Right lobe of liver (tissue), 6 donors: ENCODE data around the gene ERC2. TPM values are rescaled to one million over a fixed set of nuclear protein-coding genes. Genes with fewer than 3 reads are reported as not detected.
A peak's percentile ranks its signal among the peaks of the same experiment; 100 is the strongest.

Experiments used
- ATAC-seq, 4 donors: fragments of 200-7000 bp; cut with Tn5 transposase; one replicate each; pipeline ENCODE4 v1.9.1; 2020; ENCODE audit warnings: mild to moderate bottlenecking in 4 of 4, moderate library complexity in 4 of 4
- DNase-seq, 3 donors: peaks; one replicate each; pipeline ENCODE4 v3.0.0-alpha.2; 2020
- H3K27ac ChIP-seq, 3 donors: fragments of 200-600 bp; one replicate each; pipeline ENCODE4 v1.8.0; 2022
- H3K27me3 ChIP-seq, 2 donors: fragments of 200-600 bp; one replicate each; pipeline ENCODE4 v1.8.0; 2022
- H3K36me3 ChIP-seq, 4 donors: fragments of 200-600 bp; sonication (generic) in 1 of 4; one replicate each; pipeline versions ENCODE4 v1.5.1 to v1.8.0; 2017 to 2022; ENCODE audit warnings: control low read depth in 1 of 4
- H3K4me1 ChIP-seq, 4 donors: fragments of 200-600 bp; sonication (generic) in 1 of 4; one replicate each; pipeline versions ENCODE4 v1.5.1 to v1.8.0; 2017 to 2022; ENCODE audit warnings: control low read depth in 1 of 4
- H3K4me3 ChIP-seq, 3 donors: fragments of 200-600 bp; one replicate each; pipeline ENCODE4 v1.8.0; 2022
- H3K9me3 ChIP-seq, 4 donors: fragments of 200-600 bp; sonication (generic) in 1 of 4; one replicate each; pipeline versions ENCODE4 v1.5.1 to v1.8.0; 2017 to 2022; ENCODE audit warnings: control low read depth in 1 of 4
- POLR2A ChIP-seq: fragments of 450-650 bp; IDR thresholded peaks from one replicate; pipeline ENCODE4 v1.6.1; 2017; ENCODE audit warnings: antibody characterized with exemption, mild to moderate bottlenecking
- WGBS: methylation state at CpG from one replicate; pipeline ENCODE4 v1.1.6; 2018; ENCODE audit warnings: low coverage, low lambda C conversion rate; ENCODE audit not compliant: insufficient coverage; ENCODE audit errors: missing lambda C conversion rate; 5-methylcytosine and 5-hydroxymethylcytosine counted together
- intact Hi-C, 2 donors: fragments of 100-400 bp; cut with DNase I; formaldehyde crosslinking; loops; one replicate each; pipeline versions ENCODE4 v1.11.2 to v1.14.1; 2022
- total RNA-seq, 6 experiments: library from RNA; depleted of rRNA in 2 of 6; stranded (reverse); fragments of >200 nt in 2 of 6; fragmentation: NEBNext Ultra II Directional in 3 of 6; extraction: Animal tissue kit (Norgen Biotek cat#: 25700) in 3 of 6; gene quantifications; one replicate each; pipeline versions ENCODE4 v1.1.0 to v1.2.4, GENCODE V29; 2016 to 2023
- TF ChIP-seq, protein P1 (sequence below), 4 donors: fragments of 200-600 bp in 3 of 4; fragments of 450-650 bp in 1 of 4; IDR thresholded peaks; one replicate each; pipeline versions ENCODE4 v1.5.1 to v1.8.0; 2016 to 2022; ENCODE audit warnings: antibody characterized with exemption in 4 of 4, mild to moderate bottlenecking in 2 of 4
- donor health status: DM: no; HTN: yes; CAD: no.
- donor health status: DM: no; HTN: no; CAD: no.
- donor health status: DM: no; HTN: no; CAD: no.
- donor health status: DM: no; HTN: yes; CAD: no.
- donor health status: DM: no; HTN: yes; CAD: no.

Gene ERC2
- total RNA-seq, 6 experiments from 2014 or later = not detected

DNA sequence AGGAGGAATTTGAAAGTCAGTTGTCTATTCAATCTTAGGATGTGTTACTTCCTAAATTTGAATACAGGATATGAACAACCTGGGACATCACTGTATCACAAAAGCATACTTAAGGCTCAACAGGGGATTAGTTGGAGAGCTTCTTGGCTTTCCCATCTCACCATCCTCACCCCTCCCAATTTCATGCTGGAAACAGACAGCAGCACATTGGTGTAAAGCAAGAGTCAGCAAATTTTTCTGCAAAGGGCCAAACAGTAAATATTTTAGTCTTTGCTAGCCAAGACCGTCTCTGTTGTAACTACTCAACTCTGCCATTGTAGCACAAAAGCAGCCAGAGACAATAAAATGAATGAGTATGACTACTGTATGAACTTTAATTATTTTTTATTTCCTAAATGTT is 94.9 kb downstream of the ERC2 start:
- H3K36me3 ChIP-seq = no peaks in the 10 kb centered on the region
- no peak overlapping the region for H3K4me3 ChIP-seq
- H3K27me3 ChIP-seq = no peaks in the 10 kb centered on the region
- DNase-seq (no peak), ATAC-seq (no peak)
- no peak for TF ChIP-seq POLR2A
- TF ChIP-seq, protein P1, sequence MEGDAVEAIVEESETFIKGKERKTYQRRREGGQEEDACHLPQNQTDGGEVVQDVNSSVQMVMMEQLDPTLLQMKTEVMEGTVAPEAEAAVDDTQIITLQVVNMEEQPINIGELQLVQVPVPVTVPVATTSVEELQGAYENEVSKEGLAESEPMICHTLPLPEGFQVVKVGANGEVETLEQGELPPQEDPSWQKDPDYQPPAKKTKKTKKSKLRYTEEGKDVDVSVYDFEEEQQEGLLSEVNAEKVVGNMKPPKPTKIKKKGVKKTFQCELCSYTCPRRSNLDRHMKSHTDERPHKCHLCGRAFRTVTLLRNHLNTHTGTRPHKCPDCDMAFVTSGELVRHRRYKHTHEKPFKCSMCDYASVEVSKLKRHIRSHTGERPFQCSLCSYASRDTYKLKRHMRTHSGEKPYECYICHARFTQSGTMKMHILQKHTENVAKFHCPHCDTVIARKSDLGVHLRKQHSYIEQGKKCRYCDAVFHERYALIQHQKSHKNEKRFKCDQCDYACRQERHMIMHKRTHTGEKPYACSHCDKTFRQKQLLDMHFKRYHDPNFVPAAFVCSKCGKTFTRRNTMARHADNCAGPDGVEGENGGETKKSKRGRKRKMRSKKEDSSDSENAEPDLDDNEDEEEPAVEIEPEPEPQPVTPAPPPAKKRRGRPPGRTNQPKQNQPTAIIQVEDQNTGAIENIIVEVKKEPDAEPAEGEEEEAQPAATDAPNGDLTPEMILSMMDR (IDR thresholded peaks at IDR 0.05) = no peak
- WGBS = 22% methylated on average over 1 of the region's 1 CpG
- intact Hi-C loops = no loop called here
- no peak overlapping the region for H3K27ac ChIP-seq
- no peaks in the 10 kb centered on the region for H3K4me1 ChIP-seq
- no peaks in the 10 kb centered on the region for H3K9me3 ChIP-seq

GRCh38 chr3:56370991-56371775 is 97.1 kb downstream of the ERC2 start:
- Histone ChIP-seq H3K27ac (no peak overlapping the region), H3K9me3 (no peaks in the 10 kb centered on the region), H3K4me1 (peaks cover 0 to 8% (median 4%) of the 10 kb centered on the region in 4 donors), H3K27me3 (no peaks in the 10 kb centered on the region), H3K36me3 (no peaks in the 10 kb centered on the region), H3K4me3 (no peak overlapping the region)
- intact Hi-C loops = no loop called here
- DNase-seq = no peak
- TF ChIP-seq, protein P1 (IDR thresholded peaks at IDR 0.05) = no peak
- no peak for TF ChIP-seq POLR2A
- WGBS = 60% methylated on average over 3 of the region's 3 CpGs
- no peak for ATAC-seq

GRCh38 chr3:56369914-56370313 is 98.4 kb downstream of the ERC2 start:
- Histone ChIP-seq H3K27ac (no peak overlapping the region), H3K4me3 (no peak overlapping the region), H3K27me3 (no peaks in the 10 kb centered on the region), H3K36me3 (no peaks in the 10 kb centered on the region), H3K4me1 (peaks cover 0 to 17% (median 4%) of the 10 kb centered on the region in 4 donors), H3K9me3 (no peaks in the 10 kb centered on the region)
- intact Hi-C loops = no loop called here
- DNase-seq (no peak), ATAC-seq (peak in 1 of 4 donors; percentile 14)
- WGBS = 100% methylated on average over 1 of the region's 3 CpGs
- no peak for TF ChIP-seq POLR2A

DNA sequence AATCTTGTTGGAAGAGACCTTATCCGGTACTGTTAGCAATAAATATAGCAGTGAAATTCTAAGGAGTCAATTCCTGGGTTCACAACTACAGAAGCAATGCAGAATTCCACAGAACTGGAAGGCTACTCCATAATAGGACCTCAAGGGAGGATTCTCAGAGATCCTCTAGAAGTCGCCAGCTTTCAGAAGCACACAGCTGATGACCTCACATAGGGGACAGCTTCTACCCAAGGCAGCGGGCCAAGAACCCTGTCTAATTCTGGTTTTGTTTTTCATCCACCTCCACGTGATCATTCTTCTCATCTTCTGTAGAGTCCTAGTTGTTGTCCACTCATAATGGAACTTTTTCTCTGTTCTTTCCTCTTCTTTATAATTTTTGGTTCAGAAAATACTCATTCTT is 99.4 kb downstream of the ERC2 start:
- no peaks in the 10 kb centered on the region for H3K36me3 ChIP-seq
- H3K4me3 ChIP-seq = no peak overlapping the region
- TF ChIP-seq POLR2A = no peak
- TF ChIP-seq, protein P1 (IDR thresholded peaks at IDR 0.05) = no peak
- intact Hi-C loops = no loop called here
- DNase-seq (no peak), ATAC-seq (no peak)
- peaks cover 0 to 17% (median 4%) of the 10 kb centered on the region in 4 donors for H3K4me1 ChIP-seq
- H3K9me3 ChIP-seq = no peaks in the 10 kb centered on the region
- H3K27ac ChIP-seq = no peak overlapping the region
- H3K27me3 ChIP-seq = no peaks in the 10 kb centered on the region
- 71% methylated on average over 4 of the region's 4 CpGs for WGBS

GRCh38 chr3:56366641-56367162 is 101.6 kb downstream of the ERC2 start:
- DNase-seq = no peak
- H3K4me1 ChIP-seq = peaks cover 0 to 20% (median 8%) of the 10 kb centered on the region in 4 donors
- no peak for ATAC-seq
- intact Hi-C loops = no loop called here
- no peaks in the 10 kb centered on the region for H3K9me3 ChIP-seq
- H3K27ac ChIP-seq = peak overlapping the region; percentile 29 to 62 (median 55)
- no peak overlapping the region for H3K4me3 ChIP-seq
- TF ChIP-seq POLR2A = no peak
- TF ChIP-seq, protein P1 (IDR thresholded peaks at IDR 0.05) = no peak
- H3K36me3 ChIP-seq = no peaks in the 10 kb centered on the region
- 56% methylated on average over 4 of the region's 4 CpGs for WGBS
- no peaks in the 10 kb centered on the region for H3K27me3 ChIP-seq
